Aorta (tissue), 5 donors: Measurements from ENCODE around the gene CIPC. TPM values are rescaled to one million over a fixed set of nuclear protein-coding genes. Genes with fewer than 3 reads are reported as not detected.

Source experiments
- ATAC-seq: fragments of 200-7000 bp; cut with Tn5 transposase; one replicate; pipeline ENCODE4 v1.9.1; 2022; ENCODE audit warnings: moderate library complexity; ENCODE audit not compliant: low FRiP score
- DNase-seq, 2 donors: peaks; one replicate each; pipeline ENCODE4 v3.0.0-alpha.2; 2020
- H3K27ac ChIP-seq, 2 donors: one replicate each; pipeline ENCODE4 v1.5.1; 2013; ENCODE audit warnings: low read length in 2 of 2, mild to moderate bottlenecking in 2 of 2, moderate library complexity in 2 of 2, control low read depth in 1 of 2, inconsistent platforms in 1 of 2, low read depth in 1 of 2
- H3K27me3 ChIP-seq, 2 donors: one replicate each; pipeline ENCODE4 v1.6.1; 2013; ENCODE audit warnings: control low read depth in 1 of 2, low read length in 1 of 2, mild to moderate bottlenecking in 1 of 2, moderate library complexity in 1 of 2; ENCODE audit not compliant: insufficient read depth in 2 of 2, control insufficient read depth in 1 of 2
- H3K36me3 ChIP-seq, 2 donors: one replicate each; pipeline ENCODE4 v1.6.1; 2013; ENCODE audit warnings: control low read depth in 1 of 2, low read length in 1 of 2, mild to moderate bottlenecking in 1 of 2; ENCODE audit not compliant: insufficient read depth in 2 of 2, control insufficient read depth in 1 of 2
- H3K4me1 ChIP-seq, 2 donors: one replicate each; pipeline ENCODE4 v1.6.1; 2013; ENCODE audit warnings: low read length in 2 of 2, control low read depth in 1 of 2, mild to moderate bottlenecking in 1 of 2, moderate library complexity in 1 of 2; ENCODE audit not compliant: insufficient read depth in 2 of 2, control insufficient read depth in 1 of 2
- H3K4me3 ChIP-seq, 2 donors: one replicate each; pipeline ENCODE4 v1.5.1; 2013; ENCODE audit warnings: low read length in 2 of 2, control low read depth in 1 of 2, mild to moderate bottlenecking in 1 of 2
- H3K9me3 ChIP-seq: one replicate; pipeline ENCODE4 v1.6.1; 2013; ENCODE audit warnings: mild to moderate bottlenecking, low read length; ENCODE audit not compliant: control insufficient read depth
- WGBS, 2 donors: extraction: QIAGEN DNeasy Blood & Tissue Kit; methylation state at CpG; one replicate each; pipeline ENCODE4 v1.1.7; 2013; 5-methylcytosine and 5-hydroxymethylcytosine counted together
- intact Hi-C, 2 donors: fragments of 100-400 bp; cut with DNase I; formaldehyde crosslinking; loops; one replicate each; pipeline versions ENCODE4 v1.14.2 to v1.15.0; 2022
- polyA plus RNA-seq, 2 donors: library from polyadenylated mRNA; stranded (reverse); fragments of 200-250 nt; gene quantifications; one replicate each; pipeline ENCODE4 v1.2.3, GENCODE V29; 2013
- total RNA-seq, 2 donors: library from RNA; stranded (reverse); fragmentation: NEBNext Ultra II Directional; extraction: Animal tissue kit (Norgen Biotek cat#: 25700); gene quantifications; one replicate each; pipeline ENCODE4 v1.2.1, GENCODE V29; 2021
- donor health status: healthy with polysubstance abuse.
- donor health status: Bipolar disorder and iron deficiency.
- donor health status: DM: no; HTN: no; CAD: no.
- donor health status: DM: no; HTN: no; CAD: no.
- donor health status: DM: yes; HTN: yes; CAD: no.

CIPC gene
- total and polyA plus RNA-seq, 4 donors: 8.1 to 24.4 (median 17.0) TPM

GRCh38 chr14:77067632-77068516 is 30.2 kb upstream of the CIPC start:
- Histone ChIP-seq H3K4me1 (no peaks in the 10 kb centered on the region), H3K4me3 (no peak overlapping the region), H3K9me3 (no peaks in the 10 kb centered on the region), H3K27me3 (no peaks in the 10 kb centered on the region), H3K36me3 (no peaks in the 10 kb centered on the region), H3K27ac (no peak overlapping the region)
- peak; percentile 78 to 90 for DNase-seq
- ATAC-seq: peak; percentile 80
- intact Hi-C loops: loop anchor here in 1 of 2 donors (2.0 to 5.0 kb wide), 2 partner anchors 156 to 193 kb away; no protein-coding TSS in a partner anchor
- WGBS, 2 donors: 45 to 46% methylated on average over 11 of the region's 11 CpGs

DNA sequence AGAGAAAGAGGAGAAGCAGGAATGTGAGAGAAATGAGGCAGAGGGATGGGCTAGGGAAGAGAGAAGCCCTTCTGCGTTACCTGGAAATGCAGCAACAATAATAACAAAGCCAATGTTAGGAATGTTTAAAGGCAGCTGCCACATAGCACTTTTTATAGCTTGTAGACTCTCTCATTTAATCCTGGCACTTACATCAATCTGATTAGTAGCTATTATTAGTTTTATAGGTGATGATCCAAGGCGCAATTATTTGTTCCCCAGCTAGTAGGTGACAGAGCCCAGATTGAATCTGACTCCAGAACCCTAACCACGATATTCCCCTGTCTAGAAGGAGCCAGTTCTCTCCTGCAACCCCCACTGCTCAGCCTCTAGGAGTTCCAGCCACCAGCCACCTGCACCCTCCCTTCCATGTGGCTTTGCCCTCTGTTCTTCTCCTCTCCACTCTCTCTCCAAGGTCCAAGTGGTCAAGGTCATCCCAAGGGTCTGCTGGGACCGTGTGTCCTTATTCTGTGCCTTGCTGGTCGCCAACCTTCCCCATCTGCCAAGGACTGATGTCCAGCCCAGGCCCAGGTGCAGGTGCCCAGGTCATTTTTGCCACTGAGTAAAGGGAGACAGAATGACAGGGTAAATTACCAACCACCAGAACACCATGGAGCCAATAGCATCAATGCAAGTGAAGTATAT is 29.4 kb upstream of the CIPC start:
- no peak for DNase-seq
- intact Hi-C loops: loop anchor here in 1 of 2 donors (2.0 to 5.0 kb wide), 2 partner anchors 156 to 194 kb away; no protein-coding TSS in a partner anchor
- H3K4me1 ChIP-seq: no peaks in the 10 kb centered on the region
- ATAC-seq: no peak
- no peak overlapping the region for H3K27ac ChIP-seq
- H3K4me3 ChIP-seq: no peak overlapping the region
- H3K9me3 ChIP-seq: no peaks in the 10 kb centered on the region
- H3K36me3 ChIP-seq: no peaks in the 10 kb centered on the region
- no peaks in the 10 kb centered on the region for H3K27me3 ChIP-seq
- 59 to 62% methylated on average over 5 of the region's 5 CpGs for WGBS, 2 donors

GRCh38 chr14:77069551-77069950 is 28.5 kb upstream of the CIPC start:
- no peaks in the 10 kb centered on the region for H3K4me1 ChIP-seq
- 86 to 95% methylated on average over 7 of the region's 7 CpGs for WGBS, 2 donors
- no peak for DNase-seq

DNA sequence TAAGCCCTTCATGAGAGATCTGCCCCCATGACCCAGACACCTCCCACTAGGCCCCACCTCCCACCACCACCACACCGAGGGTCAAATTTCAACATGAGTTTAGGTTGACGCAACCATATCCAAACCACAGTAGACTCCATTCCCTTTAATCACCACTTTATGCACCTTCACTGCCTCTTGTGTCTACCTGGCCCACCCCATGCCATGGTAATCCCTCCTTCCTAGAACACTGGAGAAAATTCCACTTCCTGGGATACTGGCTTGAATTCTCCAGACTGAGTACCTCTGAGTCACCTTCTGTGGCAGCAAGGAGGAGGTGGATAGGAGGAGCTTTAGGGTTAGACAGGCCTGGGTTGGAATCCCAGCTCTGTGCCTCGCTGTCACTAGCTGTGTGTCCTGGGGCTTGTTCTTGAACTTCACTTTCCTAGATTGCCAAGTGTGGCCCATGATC is 26.1 kb upstream of the CIPC start:
- Histone ChIP-seq H3K9me3 (no peaks in the 10 kb centered on the region), H3K4me1 (no peaks in the 10 kb centered on the region), H3K4me3 (no peak overlapping the region), H3K36me3 (no peaks in the 10 kb centered on the region), H3K27ac (no peak overlapping the region), H3K27me3 (no peaks in the 10 kb centered on the region)
- intact Hi-C loops: no loop called here
- ATAC-seq: no peak
- WGBS, 2 donors: 89 to 93% methylated on average over 3 of the region's 3 CpGs
- no peak for DNase-seq

More at GRCh38 chr14:77069551-77069950, 28.5 kb upstream of the CIPC start:
- H3K27ac ChIP-seq: no peak overlapping the region
- intact Hi-C loops: loop anchor here in 1 of 2 donors (2.0 to 5.0 kb wide), 2 partner anchors 157 to 195 kb away; no protein-coding TSS in a partner anchor
- H3K9me3 ChIP-seq: no peaks in the 10 kb centered on the region
- H3K27me3 ChIP-seq: no peaks in the 10 kb centered on the region
- H3K36me3 ChIP-seq: no peaks in the 10 kb centered on the region
- H3K4me3 ChIP-seq: no peak overlapping the region
- no peak for ATAC-seq

DNA sequence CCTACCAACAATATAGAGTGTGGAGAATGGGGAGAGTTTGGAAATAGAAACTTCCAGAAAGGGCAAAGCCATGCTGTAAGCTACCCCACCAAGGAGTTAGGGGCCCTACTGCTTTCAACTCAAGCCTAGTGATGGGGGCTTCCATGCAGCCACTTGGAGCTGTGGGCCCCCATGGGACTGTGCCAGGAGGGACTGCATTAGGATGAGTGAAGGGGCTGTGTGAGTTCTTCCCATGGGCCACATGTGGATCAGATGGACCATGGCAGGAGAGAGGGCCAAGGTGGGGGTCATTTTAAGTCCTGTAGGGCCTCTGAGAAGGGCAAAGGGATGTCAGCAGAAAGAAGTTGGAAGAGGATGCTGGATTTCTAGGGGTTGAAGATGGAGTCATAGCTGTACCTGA is 23.1 kb upstream of the CIPC start:
- H3K4me3 ChIP-seq: no peak overlapping the region
- peaks cover 3% of the 10 kb centered on the region for H3K9me3 ChIP-seq
- no peak overlapping the region for H3K27ac ChIP-seq
- H3K36me3 ChIP-seq: no peaks in the 10 kb centered on the region
- ATAC-seq: no peak
- intact Hi-C loops: no loop called here
- H3K27me3 ChIP-seq: no peaks in the 10 kb centered on the region
- no peak for DNase-seq
- H3K4me1 ChIP-seq: no peaks in the 10 kb centered on the region

- ATAC-seq (peak; percentile 84), DNase-seq (peak; percentile 74 to 81)
- no peaks in the 10 kb centered on the region for H3K36me3 ChIP-seq
- intact Hi-C loops: no loop called here
- WGBS, 2 donors: 18 to 22% methylated on average over 10 of the region's 10 CpGs
- H3K27ac ChIP-seq: no peak overlapping the region
- H3K4me3 ChIP-seq: no peak overlapping the region
- H3K4me1 ChIP-seq: no peaks in the 10 kb centered on the region
- no peaks in the 10 kb centered on the region for H3K27me3 ChIP-seq
- peaks cover 3% of the 10 kb centered on the region for H3K9me3 ChIP-seq
These were observed 21.9 kb upstream of the CIPC start for GRCh38 chr14:77076113-77076631.

GRCh38 chr14:77077040-77077439 is 21.0 kb upstream of the CIPC start:
- DNase-seq (no peak), ATAC-seq (no peak)
- no peak overlapping the region for H3K27ac ChIP-seq

GRCh38 chr14:77082356-77082755 is 15.7 kb upstream of the CIPC start:
- intact Hi-C loops: no loop called here
- DNase-seq (no peak), ATAC-seq (no peak)
- Histone ChIP-seq H3K27me3 (no peaks in the 10 kb centered on the region), H3K4me1 (no peaks in the 10 kb centered on the region), H3K9me3 (peaks cover 3% of the 10 kb centered on the region), H3K27ac (no peak overlapping the region), H3K4me3 (no peak overlapping the region), H3K36me3 (no peaks in the 10 kb centered on the region)
- 90 to 92% methylated on average over 3 of the region's 3 CpGs for WGBS, 2 donors

More at GRCh38 chr14:77077040-77077439, 21.0 kb upstream of the CIPC start:
- intact Hi-C loops: no loop called here
- H3K36me3 ChIP-seq: no peaks in the 10 kb centered on the region
- H3K27me3 ChIP-seq: no peaks in the 10 kb centered on the region
- H3K4me1 ChIP-seq: no peaks in the 10 kb centered on the region
- H3K9me3 ChIP-seq: peaks cover 3% of the 10 kb centered on the region
- H3K4me3 ChIP-seq: no peak overlapping the region
- WGBS, 2 donors: 92 to 95% methylated on average over 3 of the region's 3 CpGs
